Subcutaneous adipose tissue (tissue), 4 donors: ENCODE data around the gene PLCB1. TPM values are rescaled to one million over a fixed set of nuclear protein-coding genes. Genes with fewer than 3 reads are reported as not detected.

ENCODE experiments used
- CTCF ChIP-seq: fragments of 450-650 bp; IDR thresholded peaks from one replicate; pipeline ENCODE4 v1.5.1; 2016; ENCODE audit warnings: low read depth, mild to moderate bottlenecking, control low read depth, antibody characterized with exemption, moderate library complexity
- total RNA-seq, 4 donors: library from RNA; depleted of rRNA; stranded (reverse); fragments of >200 nt; gene quantifications; one replicate each; pipeline ENCODE4 v1.1.0, GENCODE V29; 2016

Gene PLCB1
- total RNA-seq, 4 donors from 2014 or later, result 14.1 to 26.7 (median 18.4) TPM

- no peak for TF ChIP-seq CTCF
Observed at GRCh38 chr20:8162610-8163009, 30.5 kb downstream of the PLCB1 start.

- no peak for TF ChIP-seq CTCF
Observed at GRCh38 chr20:8163543-8163942, 31.5 kb downstream of the PLCB1 start.

GRCh38 chr20:8166730-8167129 lies 34.7 kb downstream of the PLCB1 start:
- TF ChIP-seq CTCF, result no peak

DNA sequence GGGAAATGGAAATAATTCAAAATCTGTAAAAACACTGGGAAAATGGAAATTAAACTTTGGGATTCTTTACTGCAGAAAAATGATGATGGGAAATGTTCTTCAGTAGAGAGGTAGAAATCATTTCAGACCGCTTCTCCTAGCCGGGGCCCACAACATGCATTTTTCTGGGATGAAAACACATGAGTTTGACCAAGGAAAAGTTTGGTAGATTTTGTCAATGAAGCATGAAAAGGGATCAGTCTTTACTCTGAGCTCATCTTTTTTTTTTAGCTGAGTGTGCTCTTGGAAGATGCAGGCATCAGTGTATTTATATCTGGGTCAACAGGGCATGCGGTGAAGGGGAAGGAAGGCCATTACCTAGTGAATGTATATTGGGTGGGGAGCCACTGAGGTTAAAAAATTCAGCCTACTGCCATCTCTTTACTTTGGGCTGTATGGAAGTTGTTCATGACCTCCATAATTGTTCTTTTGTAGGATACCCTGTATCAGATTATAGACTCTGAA lies 36.8 kb downstream of the PLCB1 start:
- no peak for TF ChIP-seq CTCF

DNA sequence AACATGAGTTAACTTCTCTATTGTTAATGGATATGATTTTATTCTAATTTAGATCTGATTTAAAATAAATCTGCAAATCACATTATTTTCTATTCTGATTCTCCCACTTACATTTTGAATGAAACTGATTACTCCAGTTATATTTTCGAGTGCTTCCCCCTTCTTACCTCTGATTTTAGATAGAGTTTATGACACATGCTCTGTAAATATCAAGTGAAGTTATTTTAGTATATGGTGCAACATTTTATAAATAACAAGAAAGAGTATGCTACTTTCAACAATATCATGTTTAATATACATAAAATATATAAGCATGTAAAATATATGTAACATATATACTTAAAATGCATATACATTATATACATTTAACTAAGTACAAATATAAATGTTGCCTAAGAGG lies 38.9 kb downstream of the PLCB1 start:
- TF ChIP-seq CTCF, result no peak

DNA sequence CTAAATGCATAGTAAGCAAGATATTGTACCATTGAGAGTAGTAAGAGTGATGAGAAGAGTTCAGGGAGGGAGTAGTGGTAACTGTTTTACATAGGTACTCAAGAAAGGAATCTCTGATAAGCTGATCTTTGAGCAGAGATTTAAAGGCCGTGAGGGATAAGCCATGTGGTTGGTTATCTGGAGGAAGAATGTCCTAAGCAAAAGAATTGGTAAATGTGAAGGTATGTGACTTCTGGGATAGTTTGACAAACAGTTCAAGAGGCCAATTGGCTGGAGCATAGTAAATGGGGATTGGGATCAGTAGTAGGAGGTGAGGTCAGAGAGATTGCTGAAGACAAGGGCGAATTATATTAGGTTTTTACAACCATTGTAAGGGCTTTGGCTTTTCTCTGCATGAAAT lies 40.1 kb downstream of the PLCB1 start:
- no peak for TF ChIP-seq CTCF

- TF ChIP-seq CTCF, result no peak
Observed at GRCh38 chr20:8175741-8176675, 43.9 kb downstream of the PLCB1 start.
